ENCODE measurements around the gene TRAIP.
"Not testable (repeated sequence)": the region's sequence is repeated elsewhere in the genome, so short reads cannot be mapped to it uniquely, and the experiment has no call there.

The TRAIP gene

DNA sequence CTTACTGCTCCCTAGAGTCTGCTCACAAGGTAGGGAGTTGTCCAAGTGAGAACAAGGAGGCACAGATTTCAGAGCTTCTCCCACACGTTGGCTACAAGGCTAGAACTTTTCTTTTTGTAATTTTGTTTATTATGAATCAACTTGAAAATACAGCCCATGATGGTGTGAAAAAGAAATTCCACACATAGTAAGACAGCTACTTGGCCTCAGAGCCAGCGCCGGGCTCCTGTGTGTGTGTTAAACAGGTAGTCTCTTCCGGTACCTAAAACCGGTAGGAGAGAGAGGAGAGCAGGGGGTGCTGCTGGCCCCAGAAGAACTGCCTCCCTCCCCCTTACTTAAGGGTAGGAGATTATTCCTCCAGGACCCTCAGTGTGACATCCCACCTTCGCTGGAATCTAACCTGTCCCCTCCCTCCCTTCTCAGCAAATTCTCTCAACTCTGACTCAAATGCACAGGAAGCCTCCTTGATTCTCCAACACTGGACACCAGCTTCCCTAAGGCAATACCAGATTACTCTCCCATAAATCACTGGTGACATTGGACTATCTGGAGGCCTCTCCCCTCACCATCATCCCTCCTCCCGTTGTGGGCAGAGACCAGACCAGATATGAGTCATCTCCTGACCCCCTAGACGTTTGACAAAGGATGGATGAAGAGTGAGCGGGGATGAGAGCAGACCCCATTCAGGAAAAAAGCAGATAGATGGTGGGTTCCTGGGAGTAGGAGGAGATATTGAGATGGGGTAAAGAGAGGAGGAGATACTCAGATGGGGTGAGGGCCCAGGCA lies 65.5 kb downstream of the TRAIP start:
- DNase-seq, result no peak

DNA sequence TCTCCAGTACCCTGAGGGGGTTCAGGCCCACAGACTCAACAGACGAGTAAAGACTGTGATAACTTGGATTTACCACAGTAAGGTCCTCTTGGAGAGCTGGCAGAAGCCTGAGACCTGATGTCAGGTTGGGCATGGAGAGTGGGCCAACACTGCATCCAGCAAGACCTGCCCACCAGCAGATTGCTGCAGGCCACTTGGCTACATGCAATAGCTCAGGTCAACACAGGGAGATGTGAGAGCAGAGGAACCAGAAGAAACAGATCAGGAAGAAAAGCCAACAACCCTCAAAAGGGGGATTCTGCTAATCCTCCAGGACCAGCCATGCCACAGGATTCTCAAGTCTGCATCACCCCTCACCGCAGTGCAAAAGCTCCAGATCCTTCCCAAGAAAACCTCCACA lies 68.3 kb downstream of the TRAIP start:
- no peak for DNase-seq

- no peak for DNase-seq
Measured at GRCh38 chr3:49787536-49787935, 68.8 kb downstream of the TRAIP start.

DNA sequence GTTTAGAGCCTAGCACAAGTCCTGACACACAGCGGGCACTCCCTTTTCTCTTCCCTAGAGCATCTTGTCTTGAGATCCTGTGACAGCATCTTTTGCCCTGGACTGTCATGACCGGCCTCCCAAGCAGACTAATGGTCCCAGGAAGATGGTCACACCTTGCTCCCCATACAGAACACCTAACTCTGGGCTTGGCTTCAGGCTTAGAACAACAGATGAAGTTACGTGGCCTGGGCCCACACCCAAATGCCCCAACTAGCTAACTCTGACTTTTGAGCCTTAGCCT lies 69.2 kb downstream of the TRAIP start:
- no peak for DNase-seq

DNA sequence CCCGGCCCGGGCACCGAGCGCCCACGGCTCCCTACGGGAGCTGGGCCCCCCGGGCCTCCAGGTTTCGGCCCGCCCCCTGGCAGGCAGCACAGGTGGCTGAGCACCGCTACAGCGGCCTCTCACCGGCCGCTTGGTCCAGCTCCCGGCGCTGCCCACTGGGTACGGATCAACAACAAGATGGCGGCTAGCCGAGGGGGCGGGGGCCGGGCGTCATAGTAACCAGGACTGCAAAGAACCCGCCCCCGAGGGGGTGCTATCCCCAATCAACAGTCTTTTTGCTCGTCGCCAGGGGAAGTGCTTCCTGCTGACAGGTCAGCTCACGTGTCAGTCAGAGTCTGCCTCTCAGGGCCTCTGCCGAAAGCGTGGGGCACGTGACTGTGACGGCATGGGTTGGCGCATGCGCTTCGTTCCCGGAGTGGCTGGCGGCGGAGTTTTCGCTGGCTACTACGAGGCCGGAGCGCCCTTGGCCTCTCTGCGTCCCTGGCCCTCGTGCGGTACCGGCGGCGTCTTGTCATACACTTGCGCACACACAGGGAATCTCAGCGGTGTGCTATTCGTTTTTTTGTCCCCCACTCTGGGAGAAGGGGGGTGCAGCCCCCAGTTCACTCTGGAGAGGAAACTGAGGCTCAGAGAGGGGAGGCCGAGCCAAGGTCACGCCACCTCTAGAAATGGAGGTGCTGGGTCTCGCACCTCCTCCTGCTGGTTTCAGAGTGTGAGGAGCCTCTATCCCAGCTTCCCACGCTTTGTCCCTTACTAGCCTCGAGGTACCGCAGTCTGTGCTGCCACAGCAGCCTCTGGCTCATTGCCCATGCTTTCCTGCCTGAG lies 69.8 kb downstream of the TRAIP start, which contains the start of gene IP6K1:
Gene IP6K1 (minus strand): TSS at position 186 of the 825 bp plus-strand sequence. CDS start 38,502 bp downstream, outside the sequence.
- DNase-seq, result peak; percentile 100

DNA sequence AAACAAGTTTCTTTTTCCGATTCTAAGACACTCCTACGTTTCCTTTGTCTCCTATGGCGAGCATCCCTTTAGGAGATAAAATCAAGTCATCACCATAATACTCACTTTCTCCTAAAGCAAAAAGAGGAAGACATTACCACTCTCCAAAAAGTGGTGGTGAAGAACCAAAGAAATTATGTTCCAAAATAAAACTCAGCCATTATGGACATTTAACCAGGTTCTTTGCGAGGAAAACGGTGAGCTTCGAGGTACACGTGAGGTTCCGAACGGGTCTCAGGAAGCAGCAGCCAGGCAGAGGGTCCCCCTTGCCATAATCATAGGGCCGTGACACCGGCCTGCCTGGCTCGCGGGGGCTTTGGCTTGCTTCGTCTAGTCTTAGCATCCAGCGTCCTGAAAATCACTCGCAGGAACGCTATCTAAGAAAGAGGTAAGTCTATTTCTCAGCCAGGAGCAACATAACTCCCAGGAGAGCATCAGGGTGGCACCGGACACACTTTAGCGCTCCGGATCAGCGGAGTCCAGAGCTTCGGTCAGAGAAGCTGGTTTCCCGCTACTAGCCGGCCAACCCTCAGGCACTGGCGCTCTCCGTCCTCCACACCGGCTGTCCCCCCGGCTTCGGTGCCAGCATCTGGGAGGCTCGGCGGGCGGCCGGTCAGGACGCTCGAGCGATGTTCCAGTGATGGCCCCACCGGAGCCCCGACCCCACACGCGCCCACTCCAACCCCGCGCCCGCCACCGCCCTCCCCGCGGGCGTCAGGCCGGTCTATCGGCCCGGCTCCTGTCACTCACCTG lies 70.6 kb downstream of the TRAIP start:
- DNase-seq, result no peak

DNA sequence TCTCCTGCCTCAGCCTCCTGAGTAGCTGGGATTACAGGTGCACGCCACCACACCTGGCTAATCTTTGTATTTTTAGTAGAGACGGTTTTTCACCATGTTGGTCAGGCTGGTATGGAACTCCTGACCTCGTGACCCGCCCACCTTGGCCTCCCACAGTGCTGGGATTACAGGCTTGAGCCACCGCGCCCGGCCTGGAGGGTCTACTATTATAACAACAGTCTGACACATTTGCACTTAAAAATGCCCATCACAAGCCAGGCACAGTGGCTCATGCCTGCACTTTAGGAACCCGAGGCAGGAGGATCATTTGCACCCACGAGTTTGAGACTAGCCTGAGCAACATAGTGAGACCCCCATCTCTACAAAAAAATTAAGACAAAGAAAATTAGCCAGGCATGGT lies 74.1 kb downstream of the TRAIP start:
- DNase-seq, result not testable (repeated sequence)

DNA sequence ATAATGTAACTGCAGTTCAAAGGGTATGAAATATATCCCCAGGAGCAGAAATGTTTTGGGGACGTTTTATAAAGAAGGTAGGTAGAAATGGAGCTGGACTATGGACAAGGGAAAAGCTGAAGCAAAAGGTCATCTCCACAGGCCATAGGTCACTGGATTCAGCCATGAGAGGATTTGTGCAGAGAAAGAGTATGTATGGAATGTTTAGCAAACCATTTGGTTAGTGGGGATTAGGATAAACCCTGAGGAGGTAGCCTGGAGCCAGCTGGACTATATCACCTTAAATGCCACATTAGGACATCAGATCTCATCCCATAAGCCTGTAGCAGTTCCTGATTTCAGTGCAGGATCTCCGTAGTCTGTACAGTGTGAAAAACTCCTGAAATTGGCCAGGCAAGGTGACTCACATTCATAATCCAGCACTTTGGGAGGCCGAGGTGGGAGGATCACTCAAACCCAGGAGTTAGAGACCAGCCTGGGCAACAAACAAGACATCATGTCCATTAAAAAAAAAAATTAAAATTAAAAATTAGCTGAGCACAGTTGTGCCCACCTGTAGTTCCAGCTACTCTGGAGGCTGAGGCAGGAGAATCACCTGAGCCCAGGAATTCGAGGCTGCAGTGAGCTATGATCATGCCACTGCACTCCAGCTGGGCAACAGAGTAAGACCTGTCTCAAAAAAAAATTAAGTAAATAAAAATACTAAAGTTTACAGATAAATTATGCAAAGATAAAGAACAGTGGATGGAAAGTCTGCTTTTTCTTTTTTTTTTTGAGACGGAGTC lies 74.8 kb downstream of the TRAIP start:
- DNase-seq, result no peak

DNA sequence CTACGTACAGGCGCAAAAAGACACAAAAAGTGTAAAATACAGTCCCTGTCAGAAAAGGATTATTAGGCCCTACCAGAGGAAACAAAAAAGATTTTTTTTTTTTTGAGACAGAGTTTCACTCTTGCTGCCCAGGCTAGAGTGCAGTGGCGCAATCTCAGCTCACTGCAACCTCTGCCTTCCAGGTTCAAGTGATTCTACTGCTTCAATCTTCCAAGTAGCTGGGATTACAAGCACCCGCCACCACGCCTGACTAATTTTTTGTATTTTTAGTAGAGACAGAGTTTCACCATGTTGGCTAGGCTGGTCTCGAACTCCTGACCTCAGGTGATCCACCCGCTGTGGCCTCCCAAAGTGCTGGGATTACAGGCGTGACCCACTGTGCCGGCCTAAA lies 75.4 kb downstream of the TRAIP start:
- DNase-seq, result peak; percentile 33

DNA sequence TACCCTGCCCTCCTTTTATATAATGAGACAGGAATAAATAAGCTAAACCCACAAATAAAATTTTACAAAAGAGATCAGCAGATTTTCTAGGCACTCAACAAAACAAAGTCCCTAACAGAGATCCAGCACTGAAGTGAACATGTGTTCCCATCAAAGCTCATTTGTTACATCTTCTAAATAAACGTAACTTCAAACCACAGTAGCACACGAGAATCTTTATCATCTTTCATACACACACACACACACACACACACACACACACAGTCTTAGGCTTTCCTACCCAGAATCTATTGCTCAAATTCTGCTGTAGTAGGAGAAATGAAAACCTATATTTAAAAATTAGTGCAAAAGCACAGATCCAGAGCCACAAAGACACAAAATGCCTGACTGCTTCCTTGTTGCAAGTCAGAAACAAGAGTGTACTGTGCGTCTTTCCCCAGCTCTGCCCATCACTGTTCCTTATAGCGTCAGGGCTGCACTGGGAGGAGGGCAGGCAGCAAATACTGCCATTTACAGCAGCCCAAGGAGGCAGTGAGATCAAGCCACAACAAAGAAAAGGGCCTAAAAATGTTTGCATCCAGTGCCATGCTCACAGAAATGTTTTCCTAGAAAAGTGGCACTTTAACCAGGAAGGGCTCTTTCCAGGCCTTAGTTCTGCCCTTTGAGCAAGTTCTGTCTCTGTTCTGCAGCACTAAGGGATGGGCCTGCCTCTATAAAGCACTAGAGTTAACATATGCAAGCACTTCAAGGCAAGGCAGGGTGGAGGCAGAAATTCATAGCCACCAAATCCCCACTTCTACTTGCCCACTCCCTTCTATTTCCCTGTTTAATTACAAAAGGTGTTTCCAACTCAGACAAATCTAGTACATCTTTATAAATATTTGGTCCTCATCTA lies 76.0 kb downstream of the TRAIP start:
- DNase-seq, result no peak

DNA sequence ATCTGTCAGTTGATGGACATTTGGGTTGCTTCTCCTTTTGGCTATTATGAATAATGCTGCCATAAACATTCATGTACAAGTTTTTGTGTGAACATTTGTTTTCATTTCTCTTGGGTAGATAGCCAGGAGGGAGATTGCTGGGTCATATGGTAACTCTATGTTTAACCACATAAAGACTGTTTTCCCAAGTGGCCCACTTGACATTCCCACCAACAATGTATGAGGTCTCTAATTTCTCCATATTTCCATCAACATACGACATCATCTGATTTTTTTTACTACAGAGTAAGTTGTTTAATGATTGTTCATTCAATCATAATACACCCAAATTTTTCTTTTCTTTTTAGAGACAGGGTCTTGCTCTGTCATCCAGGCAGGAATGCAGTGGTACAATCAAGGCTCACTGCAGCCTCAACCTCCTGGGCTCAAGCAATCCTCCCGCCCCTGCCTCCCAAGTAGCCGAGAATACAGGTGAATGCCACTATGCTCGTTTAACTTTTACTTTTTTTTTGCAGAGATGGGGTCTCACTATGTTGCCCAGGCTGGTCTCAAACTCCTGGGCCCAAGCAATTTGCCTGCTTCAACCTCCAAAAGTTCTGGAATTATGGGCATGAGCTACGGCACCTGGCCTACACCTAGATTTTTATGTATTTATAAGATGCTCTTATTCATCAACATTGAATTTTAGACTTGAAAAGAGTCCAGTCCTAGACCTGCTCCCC lies 76.8 kb downstream of the TRAIP start:
- no peak for DNase-seq
